Measurements from ENCODE around the gene PARP9.

PARP9 gene

DNA sequence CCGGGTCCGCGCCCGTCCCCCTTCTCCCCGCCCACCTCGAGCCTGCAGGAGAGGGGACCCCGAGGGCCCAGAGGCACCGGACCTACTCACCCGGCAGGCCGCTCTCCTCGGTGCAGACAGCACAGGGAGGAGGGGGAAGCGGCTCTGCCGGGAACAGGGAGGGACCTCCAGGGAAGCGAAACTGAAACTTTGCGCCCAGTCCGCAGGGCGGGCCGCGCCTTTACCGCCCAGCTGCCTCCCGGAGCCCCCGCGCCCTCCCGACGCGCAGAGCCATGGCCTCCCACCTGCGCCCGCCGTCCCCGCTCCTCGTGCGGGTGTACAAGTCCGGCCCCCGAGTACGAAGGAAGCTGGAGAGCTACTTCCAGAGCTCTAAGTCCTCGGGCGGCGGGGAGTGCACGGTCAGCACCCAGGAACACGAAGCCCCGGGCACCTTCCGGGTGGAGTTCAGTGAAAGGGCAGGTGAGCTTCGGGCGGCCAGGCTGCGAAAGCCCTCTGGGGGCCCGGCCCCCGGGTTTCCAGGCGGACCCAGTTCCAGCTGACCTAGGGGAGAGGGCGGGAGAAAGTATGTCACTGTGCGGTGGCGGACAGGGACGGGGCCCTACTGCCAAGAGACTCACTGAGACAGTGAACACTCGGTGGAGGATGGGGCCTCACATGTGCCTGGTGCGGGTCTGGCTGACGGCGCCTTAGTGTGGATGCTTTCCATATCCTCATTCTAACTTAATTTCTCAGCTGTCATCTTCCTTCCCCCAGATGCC is at the start of gene PARP9, which contains the start of gene DTX3L:
TSS of gene PARP9 (minus strand) at position 146 of the 758 bp plus-strand sequence. CDS start 4,680 bp downstream, outside the sequence.
TSS of gene DTX3L (plus strand) at position 184 of the 758 bp plus-strand sequence. CDS start at position 273, 89 bp downstream.
- in situ Hi-C loops (cut with MboI; ENCODE audit: low sequenced_read_pairs) = no loop called here

DNA sequence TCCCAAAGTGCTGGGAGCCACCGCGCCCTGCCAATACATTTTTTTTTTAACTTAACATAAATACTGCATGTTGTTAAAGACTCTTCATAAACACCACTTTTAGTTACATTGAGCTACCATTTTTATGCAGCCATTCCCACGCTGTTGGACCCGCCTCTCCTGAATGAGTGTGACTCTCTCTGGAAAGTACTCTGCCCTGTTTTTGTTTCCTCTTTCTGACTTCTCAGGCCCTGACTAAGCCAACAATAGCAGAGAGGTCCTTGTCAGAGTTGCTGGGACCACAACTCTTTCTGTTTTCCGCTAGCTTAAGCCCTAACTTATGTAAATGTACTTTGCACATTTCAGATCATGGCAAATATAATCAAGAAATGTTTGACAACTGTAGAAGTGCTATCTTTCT is 48.6 kb upstream of the PARP9 start:
- in situ Hi-C loops (cut with MboI; ENCODE audit: low sequenced_read_pairs) = no loop called here

DNA sequence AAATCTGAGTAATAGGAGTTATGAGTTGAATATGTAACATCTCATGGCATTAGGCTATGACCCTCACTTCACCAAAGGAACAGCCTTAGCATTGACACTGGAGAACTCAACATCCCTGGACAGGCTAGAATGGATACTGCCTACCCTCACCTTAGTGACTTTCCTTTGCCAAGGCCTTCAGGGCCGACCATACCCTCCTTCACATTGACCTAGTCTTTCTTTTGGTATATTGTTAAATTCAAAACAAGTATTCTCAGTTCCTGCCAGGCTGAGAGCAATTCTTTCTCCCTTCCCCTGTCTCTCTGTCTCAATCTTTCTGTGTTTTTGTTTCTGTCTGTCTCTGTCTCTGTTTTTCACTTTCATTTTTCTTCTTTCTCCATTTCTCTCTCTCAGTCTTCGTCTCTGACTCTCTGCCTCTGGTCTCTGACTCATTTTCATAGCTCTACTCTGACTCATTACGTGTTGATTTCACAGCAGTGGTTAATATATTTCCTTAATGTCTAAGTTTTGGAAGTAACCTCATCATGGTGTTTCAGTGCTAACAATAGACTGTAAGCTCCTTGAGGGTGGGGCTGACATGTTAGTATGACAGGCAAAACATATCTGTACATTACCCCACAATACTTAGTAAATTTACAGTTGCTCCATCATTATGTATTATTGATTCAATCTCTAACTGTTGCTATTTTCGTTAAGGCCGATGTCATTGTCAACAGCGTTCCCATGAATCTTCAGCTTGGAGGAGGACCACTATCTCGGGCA is 45.9 kb upstream of the PARP9 start:
- in situ Hi-C loops (cut with MboI; ENCODE audit: low sequenced_read_pairs) = no loop called here

DNA sequence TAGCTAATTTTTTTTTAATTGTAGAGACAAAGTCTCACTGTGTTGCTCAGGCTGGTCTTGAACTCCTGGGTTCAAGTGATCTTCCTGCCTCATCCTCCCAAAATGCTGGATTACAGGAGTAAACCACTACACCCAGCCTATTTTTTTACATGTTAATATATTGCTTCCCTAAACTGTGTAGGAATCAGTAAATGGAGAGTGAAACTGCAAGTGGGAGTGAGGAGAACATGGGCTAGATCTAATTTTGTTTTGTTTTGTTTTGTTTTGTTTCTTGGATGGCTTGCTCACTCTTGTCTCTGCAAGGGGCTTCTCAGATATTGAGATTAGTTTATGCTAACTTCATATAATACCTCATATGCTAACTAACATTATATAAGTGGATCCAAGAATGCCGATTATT is 44.8 kb upstream of the PARP9 start:
- in situ Hi-C loops (cut with MboI; ENCODE audit: low sequenced_read_pairs) = no loop called here

DNA sequence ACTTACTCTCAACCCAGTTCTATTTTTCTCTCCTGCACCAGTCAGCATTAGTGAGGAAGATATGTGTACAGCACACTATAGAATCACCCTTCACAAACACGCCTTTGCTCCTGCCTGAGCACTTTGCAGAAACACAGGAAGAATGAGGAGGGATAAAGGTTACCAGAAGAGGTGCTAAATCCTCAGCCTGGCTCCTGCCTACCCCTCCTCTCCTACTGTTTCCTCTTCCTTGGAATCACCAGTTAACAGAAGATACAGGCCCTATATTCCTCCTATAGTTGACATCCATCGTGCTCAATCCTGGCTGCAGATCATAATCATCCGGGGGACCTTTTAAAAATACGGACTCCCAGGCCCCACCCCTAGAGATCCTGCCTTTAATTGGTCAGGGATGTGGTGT is 42.2 kb upstream of the PARP9 start:
- in situ Hi-C loops (cut with MboI; ENCODE audit: low sequenced_read_pairs) = no loop called here

DNA sequence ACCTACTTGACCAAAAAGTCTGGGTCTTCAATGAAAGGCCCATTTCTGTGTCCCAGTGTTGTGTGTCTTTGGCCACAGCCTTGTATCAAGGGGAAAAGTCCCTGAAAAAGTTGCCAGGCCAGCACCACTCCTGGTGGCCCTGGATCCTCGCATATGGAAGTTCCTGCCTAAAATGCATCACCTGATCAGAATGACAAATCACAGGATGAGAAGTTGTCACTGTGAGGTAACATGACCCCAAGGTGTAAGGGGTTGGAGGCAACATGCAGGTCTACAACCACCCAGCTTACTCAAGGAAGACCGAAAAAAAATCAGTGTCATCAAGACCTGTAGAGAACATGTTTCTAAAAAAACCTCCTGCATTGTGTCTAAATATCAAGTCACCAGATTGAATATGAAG is 39.0 kb upstream of the PARP9 start:
- in situ Hi-C loops (cut with MboI; ENCODE audit: low sequenced_read_pairs) = no loop called here

DNA sequence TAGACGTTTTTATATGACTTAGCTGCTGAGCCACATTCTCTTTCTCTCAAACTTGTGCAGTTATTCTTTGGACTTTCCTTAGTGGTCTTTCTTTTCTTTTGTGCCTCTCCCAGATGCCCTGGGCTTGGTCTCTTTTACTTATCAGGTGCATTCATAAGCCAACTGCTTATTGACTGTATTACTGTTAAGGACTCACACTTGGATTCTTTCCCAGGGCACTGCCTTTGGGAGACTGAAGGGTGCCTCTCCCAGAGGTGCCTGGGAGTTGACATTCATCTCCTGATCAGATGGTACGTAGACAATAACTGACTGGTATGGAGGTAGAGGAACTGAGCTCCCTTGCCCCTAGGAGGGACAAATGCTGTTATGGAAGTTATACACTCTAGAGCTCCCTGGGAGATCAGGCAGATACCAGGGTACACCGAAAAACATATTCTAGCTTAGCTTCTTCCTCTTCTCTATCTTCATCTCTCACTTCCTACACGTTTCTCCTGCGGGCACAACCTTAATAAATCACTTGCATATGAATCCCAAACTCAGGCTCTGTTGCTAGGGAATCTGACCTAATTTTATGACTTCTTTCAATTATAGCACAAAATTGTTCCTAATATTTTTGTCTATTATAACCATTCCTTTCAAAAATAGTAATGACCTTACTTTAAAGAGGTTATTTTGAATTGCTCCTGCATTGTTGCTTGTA is 38.1 kb upstream of the PARP9 start:
- in situ Hi-C loops (cut with MboI; ENCODE audit: low sequenced_read_pairs) = no loop called here

DNA sequence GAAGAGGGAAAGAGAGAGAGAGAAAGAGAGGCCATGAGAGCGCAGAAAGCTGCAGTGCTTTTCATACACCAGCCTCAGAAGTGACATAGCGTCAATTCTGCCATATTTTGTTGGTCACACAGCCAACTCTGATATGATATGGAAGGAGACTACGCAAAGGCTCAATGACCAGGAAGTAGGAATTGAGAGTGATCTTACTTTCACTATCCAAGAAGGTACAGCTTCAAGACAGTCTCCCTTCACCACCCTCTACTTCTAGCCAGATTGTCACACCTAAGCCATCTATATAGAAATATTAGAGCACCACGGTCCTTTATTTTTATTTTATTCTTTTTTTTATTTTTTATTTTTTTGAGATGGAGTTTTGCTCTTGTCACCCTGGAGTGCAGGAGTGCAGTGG is 34.5 kb upstream of the PARP9 start:
- in situ Hi-C loops (cut with MboI; ENCODE audit: low sequenced_read_pairs) = no loop called here

DNA sequence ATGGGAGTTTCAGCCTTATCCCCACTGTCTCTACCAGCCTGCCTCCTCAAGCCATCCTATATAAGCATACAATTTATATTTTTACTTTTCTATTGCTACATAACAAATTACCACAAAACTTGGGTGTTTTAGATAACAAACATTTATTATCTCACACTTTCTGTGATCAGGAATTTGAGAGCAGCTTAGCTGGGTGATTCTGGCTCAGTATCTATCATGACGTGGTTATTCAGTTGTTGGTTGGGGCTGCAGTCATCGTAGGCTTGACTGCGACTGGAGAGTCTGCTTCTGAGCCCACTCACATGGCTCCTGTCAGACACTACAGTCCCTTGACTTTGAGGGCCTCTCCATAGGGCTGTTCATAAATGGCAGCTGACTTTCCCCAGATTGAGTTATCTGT is 34.1 kb upstream of the PARP9 start:
- in situ Hi-C loops (cut with MboI; ENCODE audit: low sequenced_read_pairs) = no loop called here

DNA sequence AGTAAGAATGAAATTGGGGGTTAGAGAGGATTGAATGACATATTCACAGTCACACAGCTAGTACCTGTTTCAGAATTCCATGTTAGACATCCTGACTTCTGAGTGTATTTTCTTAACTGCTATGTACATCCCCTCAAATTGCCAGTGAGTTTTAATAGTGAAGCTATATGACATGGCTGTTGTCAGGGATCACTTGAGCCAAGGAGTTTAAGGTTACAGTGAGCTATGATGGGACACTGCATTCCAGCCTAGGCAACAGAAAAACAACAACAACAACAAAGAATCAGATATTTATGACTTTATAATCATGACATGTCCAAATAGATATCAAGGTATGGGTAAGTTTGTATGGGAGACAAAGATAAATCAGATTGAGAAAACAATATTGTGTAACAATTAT is 29.9 kb upstream of the PARP9 start:
- in situ Hi-C loops (cut with MboI; ENCODE audit: low sequenced_read_pairs) = no loop called here

DNA sequence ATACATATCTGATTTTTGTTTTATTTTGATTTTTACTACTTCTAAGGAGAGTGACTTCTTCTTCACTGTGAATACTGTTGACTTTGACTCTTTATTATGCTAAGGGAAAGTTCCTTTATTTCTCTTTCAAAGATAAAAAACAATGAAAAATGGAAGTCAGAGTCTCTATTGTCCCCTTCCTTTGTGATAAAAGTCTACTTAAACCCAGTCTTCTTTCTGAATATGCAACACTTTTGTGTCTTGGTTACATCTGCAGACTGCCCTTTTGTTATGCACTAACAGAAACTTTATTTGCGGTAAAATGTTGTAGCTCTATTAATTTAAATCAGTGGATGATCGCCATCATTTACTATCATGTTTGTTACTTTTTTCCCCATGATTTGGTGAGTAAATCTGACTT is 26.5 kb upstream of the PARP9 start:
- in situ Hi-C loops (cut with MboI; ENCODE audit: low sequenced_read_pairs) = no loop called here

DNA sequence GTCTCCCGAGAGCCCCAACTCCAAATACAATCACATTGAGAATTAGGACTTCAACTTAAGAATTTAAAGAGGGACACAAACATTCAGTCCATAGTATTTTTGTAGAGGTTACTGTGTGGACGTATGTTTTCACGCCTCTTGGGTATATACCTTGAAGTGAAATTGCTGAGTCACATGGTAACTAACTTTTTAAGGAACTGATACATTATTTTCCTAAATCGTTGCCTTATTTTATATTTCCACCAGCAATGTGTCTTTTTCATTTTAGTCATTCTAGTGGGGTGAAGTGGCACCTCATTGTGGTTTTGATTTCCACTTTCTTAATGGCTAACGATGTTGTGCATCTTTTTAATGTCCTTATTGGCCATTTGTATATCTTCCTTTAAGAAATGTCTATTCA is 25.2 kb upstream of the PARP9 start:
- in situ Hi-C loops (cut with MboI; ENCODE audit: low sequenced_read_pairs) = no loop called here

DNA sequence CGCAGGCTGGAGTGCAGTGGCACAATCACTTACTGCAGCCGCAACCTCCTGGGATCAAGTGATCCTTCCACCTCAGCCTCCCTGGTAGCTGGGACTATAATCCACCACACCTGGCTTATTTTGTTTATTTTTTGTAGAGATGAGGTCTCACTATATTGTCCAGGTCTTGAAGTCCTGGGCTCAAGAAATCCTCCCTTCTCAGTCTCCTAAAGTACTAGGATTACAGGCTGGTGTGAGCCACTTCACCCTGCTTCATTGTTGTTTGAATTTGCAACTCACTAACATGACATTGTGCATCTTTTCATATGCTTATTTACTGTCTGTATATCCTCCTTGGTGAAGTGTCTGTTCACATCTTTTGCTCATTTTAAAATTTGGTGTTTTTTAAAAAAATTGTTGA is 23.5 kb upstream of the PARP9 start:
- in situ Hi-C loops (cut with MboI; ENCODE audit: low sequenced_read_pairs) = no loop called here

DNA sequence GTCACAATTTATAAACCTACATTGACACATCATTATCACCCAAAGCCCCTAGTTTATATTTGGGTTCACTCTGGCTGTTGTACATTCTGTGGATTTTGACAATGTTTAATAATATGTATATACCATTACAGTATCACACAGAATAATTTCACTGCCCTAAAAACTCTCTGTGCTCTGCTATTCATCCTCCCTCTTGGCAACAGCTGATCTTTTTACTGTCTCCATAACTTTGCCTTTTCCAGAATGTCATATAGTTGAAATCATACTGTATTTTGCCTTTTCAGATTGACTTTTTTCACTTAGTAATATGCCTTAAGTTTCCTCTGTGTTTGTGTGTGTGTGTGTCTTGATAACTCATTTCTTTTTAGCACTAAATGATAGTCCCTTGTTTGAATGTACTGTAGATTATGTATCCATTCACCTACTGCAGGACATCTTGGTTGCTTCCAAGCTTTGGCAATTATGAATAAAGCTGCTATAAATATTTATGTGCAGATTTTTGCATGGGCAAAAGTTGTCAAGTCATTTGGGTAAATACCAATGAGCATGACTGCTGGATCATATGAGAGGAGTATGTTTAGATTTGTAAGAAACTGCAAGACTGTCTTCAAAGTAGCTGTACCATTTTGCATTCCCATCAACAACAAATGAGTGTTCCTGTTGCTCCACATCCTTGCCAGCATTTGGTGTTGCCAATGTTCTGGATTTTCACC is 22.8 kb upstream of the PARP9 start:
- in situ Hi-C loops (cut with MboI; ENCODE audit: low sequenced_read_pairs) = no loop called here

DNA sequence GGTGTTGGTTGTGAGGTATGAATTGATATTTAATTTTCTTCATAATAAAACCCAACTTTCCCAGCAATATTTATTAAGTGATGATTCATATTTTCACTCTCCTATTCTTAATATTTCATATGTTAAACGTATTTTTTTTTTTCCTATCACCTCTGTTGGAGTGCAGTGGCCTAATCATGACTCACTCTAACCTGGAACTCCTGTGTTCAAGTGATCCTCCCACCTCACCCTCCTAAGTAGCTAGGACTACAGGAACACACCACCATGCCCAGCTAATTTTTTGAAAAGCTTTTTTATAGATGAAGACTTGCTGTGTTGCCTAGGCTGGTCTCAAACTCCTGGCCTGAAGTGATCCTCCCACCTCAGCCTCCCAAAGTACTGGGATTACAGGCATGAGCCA is 22.0 kb upstream of the PARP9 start:
- in situ Hi-C loops (cut with MboI; ENCODE audit: low sequenced_read_pairs) = no loop called here

DNA sequence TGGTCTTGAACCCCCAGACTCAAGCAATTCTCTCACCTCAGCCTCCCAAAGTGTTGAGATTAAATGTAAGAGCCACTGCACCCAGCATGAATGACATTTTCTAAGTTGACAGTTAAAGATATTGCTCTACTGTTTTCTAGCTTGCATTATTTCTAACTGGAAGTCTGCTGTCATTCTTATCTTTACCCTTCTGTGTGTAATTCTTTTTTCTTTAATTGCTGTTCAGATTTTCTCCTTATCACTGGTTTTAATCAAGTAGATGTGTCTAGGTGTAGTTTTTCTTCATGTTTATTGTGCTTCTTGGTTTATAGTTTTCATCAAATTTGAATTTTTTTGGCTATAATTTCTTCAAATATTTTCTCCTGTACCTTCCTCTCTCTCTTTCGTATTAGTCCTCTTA is 18.3 kb upstream of the PARP9 start:
- in situ Hi-C loops (cut with MboI; ENCODE audit: low sequenced_read_pairs) = no loop called here

DNA sequence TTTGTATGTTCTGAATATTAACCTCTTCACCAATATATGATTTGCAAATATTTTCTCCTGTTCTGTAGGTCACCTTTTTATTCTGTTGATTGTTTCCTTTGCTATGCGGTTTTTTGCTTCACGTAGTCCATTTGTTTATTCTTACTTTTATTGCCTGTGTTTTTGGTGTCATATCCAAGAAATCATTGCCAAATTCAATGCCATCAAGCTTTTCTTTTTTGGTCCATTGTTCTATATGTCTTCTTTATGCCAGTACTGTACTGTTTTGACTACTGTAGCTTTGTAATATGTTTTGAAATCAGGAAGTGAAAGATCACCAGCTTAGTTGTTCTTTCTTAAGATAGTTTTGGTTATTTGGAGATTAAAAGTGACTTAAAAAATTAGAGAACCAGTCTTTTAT is 17.5 kb upstream of the PARP9 start:
- in situ Hi-C loops (cut with MboI; ENCODE audit: low sequenced_read_pairs) = no loop called here

DNA sequence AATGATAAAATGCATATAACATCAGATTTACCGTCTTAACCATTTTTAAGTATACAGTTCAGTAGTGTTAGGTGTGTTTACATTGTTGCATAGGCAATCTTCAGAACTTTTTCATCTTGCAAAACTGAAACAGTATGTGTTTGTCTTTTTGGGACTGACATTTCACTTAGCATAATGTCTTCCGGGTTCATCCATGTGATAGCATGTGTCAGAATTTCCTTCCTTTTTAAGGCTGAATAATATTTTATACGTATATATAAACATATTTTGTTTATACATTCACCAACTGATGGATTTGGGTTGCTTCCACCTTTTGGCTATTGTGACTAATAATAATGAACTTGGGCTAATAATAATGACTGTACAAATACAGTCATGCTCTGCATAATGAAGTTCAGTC is 16.4 kb upstream of the PARP9 start:
- in situ Hi-C loops (cut with MboI; ENCODE audit: low sequenced_read_pairs) = no loop called here

DNA sequence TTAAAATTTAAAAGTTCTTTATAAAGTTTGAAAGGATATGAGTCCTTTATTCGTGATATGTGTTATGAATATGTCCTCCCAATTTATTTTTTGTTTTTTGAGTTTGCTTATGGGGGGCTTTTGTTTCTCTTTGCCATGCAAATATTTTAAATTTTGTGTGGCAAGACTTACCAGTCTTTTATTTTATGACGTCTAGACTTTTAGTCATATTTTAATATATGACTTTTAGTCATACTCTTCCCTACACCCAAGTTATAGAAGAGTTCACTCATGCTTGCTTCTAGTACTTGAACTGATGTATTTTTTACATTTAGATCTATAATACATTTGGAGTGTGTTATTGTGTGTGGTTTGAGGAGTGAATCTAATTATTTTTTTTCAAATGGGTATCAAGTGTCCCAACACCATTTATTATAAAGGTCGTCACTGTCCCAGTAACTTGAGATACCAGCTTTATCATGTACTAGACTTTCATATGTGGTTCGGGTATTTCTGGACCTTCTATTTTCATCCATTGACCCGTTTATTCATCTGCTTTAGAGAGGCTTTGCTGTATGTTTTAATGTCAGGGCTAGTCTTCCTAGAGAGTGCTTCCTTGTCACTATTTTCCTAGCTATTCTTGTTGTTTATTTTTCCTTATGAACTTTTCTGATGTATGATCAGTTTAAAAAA is 14.1 kb upstream of the PARP9 start:
- in situ Hi-C loops (cut with MboI; ENCODE audit: low sequenced_read_pairs) = no loop called here

DNA sequence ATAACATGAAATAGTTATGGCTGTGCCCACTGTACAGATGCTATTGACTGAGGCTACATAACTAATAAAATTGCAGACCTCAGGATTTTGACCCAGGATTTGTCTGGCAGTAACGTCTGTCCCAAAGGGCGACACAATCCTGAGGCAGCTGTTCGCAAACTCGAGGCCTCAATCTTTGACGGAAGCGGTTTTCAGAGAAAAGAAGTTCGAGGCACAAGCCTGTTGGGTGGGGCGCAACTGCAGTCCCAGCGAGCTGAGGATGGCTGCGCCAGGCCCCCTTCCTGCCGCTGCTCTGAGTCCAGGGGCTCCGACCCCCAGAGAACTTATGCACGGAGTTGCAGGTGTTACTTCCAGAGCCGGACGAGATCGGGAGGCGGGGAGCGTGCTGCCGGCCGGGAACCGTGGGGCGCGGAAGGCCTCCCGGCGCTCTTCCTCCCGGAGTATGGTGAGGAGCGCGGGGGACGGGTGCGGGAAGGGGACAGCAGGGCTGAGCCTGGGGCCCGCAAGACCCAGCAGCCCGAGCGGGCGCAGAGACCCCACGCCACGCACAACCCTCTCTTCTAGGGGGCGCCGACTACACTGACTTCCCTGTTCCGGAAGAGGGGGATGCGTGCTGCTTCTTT is 13.4 kb upstream of the PARP9 start, which contains the start of gene PARP15:
TSS of gene PARP15 (plus strand) at position 242 of the 623 bp plus-strand sequence. CDS start at position 260, 18 bp downstream.
- in situ Hi-C loops (cut with MboI; ENCODE audit: low sequenced_read_pairs) = no loop called here

Measured in HL-60/S4 (cell line).